ENCODE results near the gene ALDOB. TPM values are rescaled to one million over a fixed set of nuclear protein-coding genes. Genes with fewer than 3 reads are reported as not detected.

Gene ALDOB
- total RNA-seq, 4 donors from 2014 or later, result 5.1 to 8.7 TPM; not detected in 2

DNA sequence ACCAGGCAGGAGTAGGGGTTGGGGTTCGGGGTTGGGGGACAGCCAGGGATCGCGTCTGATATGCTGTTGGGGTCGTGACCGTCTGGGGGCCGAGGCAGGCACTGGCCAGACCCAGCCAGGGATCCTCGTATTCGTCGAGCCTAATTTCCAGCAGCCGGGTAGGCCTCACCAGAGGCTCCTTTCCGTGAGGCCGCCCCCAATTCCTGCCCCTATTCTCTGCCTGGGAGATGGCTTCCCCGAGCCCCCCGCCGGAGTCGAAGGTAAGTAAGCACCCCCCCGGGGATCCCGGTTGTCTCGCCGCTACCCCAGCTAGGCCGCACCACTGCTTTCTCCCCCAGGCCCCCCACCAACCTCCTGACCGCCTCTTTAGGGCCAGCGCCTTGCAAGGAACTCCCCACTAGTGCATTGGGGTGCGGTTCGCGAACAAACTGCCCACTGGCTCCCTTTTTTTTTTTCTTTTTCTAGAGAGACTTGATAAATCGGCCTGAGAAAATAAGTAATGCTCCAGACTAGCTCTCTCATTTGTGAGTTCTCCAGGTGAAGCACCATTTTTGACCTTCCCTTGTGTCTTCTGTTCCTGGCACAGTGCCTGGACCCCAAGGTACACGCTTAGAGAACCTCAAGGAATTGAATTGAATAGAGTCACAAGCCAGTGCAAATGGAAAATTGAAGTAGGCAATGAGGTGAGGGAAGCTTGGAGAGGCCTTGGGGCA, 36.5 kb downstream of the ALDOB start:
- H3K9me3 ChIP-seq, result no peaks in the 10 kb centered on the region
- H3K4me1 ChIP-seq, result peaks cover 37 to 49% of the 10 kb centered on the region in 2 donors
- no peak for TF ChIP-seq POLR2A (IDR thresholded peaks at IDR 0.05)
- TF ChIP-seq, protein P1, sequence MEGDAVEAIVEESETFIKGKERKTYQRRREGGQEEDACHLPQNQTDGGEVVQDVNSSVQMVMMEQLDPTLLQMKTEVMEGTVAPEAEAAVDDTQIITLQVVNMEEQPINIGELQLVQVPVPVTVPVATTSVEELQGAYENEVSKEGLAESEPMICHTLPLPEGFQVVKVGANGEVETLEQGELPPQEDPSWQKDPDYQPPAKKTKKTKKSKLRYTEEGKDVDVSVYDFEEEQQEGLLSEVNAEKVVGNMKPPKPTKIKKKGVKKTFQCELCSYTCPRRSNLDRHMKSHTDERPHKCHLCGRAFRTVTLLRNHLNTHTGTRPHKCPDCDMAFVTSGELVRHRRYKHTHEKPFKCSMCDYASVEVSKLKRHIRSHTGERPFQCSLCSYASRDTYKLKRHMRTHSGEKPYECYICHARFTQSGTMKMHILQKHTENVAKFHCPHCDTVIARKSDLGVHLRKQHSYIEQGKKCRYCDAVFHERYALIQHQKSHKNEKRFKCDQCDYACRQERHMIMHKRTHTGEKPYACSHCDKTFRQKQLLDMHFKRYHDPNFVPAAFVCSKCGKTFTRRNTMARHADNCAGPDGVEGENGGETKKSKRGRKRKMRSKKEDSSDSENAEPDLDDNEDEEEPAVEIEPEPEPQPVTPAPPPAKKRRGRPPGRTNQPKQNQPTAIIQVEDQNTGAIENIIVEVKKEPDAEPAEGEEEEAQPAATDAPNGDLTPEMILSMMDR (IDR thresholded peaks at IDR 0.05 in 4 of 5, conservative IDR thresholded peaks at IDR 0.05 in 1 of 5), result no peak
- H3K27me3 ChIP-seq, result no peaks in the 10 kb centered on the region
- intact Hi-C loops (cut with DNase I; ENCODE audit: low total_unique reads) (loop anchor here (1.0 to 5.0 kb wide), 3 partner anchors 134 to 1582 kb away; partner anchors contain the start of genes MSANTD3 and RNF20), in situ Hi-C loops (cut with MboI; ENCODE audit: low sequenced_read_pairs in 4 of 4) (loop anchor here in 2 of 4 donors (5.0 kb wide), 1 partner anchor 133 kb away; the partner anchor contains the start of gene RNF20 (in 2 of the 2))
- ATAC-seq, result peak; percentile 31 to 43
- H3K27ac ChIP-seq, result peak overlapping the region; percentile 86 to 97 (median 90)
- DNase-seq, result peak; percentile 15 to 29
- H3K36me3 ChIP-seq, result peaks cover 0 to 56% of the 10 kb centered on the region in 2 donors
- H3K4me3 ChIP-seq, result peak overlapping the region; percentile 63 to 85 (median 78)

DNA sequence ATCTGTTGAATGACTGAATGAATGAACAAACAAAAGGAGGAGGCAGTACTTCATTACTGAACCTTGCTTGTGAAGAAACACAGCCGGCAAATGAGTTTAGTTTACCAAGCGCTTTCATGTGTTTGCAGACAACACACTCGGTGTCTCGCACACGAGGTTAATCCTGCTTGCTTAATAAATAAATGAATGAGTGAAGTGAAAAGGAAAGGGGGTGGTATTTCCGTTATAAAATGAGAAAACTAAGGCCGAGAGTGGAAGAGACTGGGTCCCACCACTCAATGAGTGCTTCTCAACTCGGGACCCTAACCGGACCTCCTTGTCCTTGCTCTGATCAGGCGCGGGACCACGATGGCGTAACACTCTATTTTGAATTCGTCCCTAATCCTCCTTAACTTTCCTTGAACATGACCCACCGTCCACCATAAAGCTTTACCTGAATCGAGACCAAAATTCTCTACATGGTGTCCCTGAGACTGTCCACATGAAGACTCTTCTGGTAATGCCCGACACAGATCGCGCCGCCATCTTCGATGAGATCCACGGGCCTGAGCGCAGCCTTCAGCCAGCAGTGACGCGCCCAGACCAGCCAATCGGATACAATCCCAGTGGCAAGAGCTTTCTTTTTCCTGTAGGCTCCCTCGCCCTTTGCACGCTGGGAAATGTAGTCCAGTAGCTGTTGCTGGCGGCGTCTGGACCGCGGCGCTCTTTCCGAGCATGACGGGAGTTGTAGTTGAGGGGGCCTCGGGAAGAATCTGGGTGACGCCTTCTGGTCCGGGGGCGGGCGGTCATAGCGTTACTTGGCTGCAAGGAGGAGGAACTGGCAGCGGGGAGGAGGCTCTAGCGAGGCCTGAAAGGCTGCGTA, 37.3 kb downstream of the ALDOB start, which contains the start of the genes MRPL50 and ZNF189:
MRPL50 (minus strand) TSS at position 551 of the 862 bp plus-strand sequence; CDS start at position 525, 26 bp downstream.
ZNF189 (plus strand) TSS at position 784 of the 862 bp plus-strand sequence. CDS start 306 bp downstream, outside the sequence.
- peak within 1 kb of the TSS; percentile 71 to 85 (median 78) for H3K4me3 ChIP-seq
- H3K36me3 ChIP-seq, result peaks cover 0 to 48% of the 10 kb centered on the region in 2 donors
- ATAC-seq (peak; percentile 97 to 98), DNase-seq (peak; percentile 99)
- in situ Hi-C loops (cut with MboI; ENCODE audit: low sequenced_read_pairs in 4 of 4) (loop anchor here in 2 of 4 donors (5.0 kb wide), 1 partner anchor 134 kb away; the partner anchor contains the start of gene RNF20 (in 2 of the 2)), intact Hi-C loops (cut with DNase I; ENCODE audit: low total_unique reads) (loop anchor here (1.0 to 5.0 kb wide), 3 partner anchors 135 to 1581 kb away; partner anchors contain the start of genes MSANTD3 and RNF20)
- H3K9me3 ChIP-seq, result no peaks in the 10 kb centered on the region
- no peaks in the 10 kb centered on the region for H3K27me3 ChIP-seq
- peak; percentile 66 to 79 for TF ChIP-seq POLR2A (IDR thresholded peaks at IDR 0.05)
- TF ChIP-seq, protein P1 (IDR thresholded peaks at IDR 0.05 in 4 of 5, conservative IDR thresholded peaks at IDR 0.05 in 1 of 5), result no peak
- peak within 1 kb of the TSS; percentile 86 to 97 (median 90) for H3K27ac ChIP-seq
- H3K4me1 ChIP-seq, result peaks cover 37 to 49% of the 10 kb centered on the region in 2 donors

DNA sequence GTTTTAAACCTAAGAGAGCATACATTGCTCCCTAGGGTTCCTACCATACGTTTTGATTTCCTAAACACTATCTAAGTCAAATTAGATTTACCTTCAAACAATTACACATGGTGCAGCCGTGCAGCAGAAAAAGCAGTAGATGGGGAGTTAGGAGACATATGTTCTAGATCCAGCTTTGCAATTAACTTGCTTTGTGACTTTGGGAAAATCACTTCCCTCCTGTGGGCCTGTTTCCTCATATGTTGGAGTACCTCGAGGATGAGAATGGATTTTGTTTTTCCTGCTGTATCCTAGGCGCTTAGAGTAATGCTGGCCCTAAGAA, 37.9 kb downstream of the ALDOB start:
- peaks cover 0 to 42% of the 10 kb centered on the region in 2 donors for H3K36me3 ChIP-seq
- no peaks in the 10 kb centered on the region for H3K9me3 ChIP-seq
- peaks cover 37 to 49% of the 10 kb centered on the region in 2 donors for H3K4me1 ChIP-seq
- intact Hi-C loops (cut with DNase I; ENCODE audit: low total_unique reads), result loop anchor here (1.0 to 5.0 kb wide), 3 partner anchors 136 to 1580 kb away; partner anchors contain the start of genes MSANTD3 and RNF20
- no peak for TF ChIP-seq POLR2A (IDR thresholded peaks at IDR 0.05)
- TF ChIP-seq, protein P1 (IDR thresholded peaks at IDR 0.05 in 4 of 5, conservative IDR thresholded peaks at IDR 0.05 in 1 of 5), result no peak
- peak overlapping the region; percentile 71 to 85 (median 78) for H3K4me3 ChIP-seq
- peak overlapping the region; percentile 86 to 97 (median 90) for H3K27ac ChIP-seq
- in situ Hi-C loops (cut with MboI; ENCODE audit: low sequenced_read_pairs in 4 of 4), result loop anchor here in 2 of 4 donors (5.0 kb wide), 1 partner anchor 135 kb away; the partner anchor contains the start of gene RNF20 (in 2 of the 2)
- DNase-seq (no peak), ATAC-seq (no peak)
- no peaks in the 10 kb centered on the region for H3K27me3 ChIP-seq

DNA sequence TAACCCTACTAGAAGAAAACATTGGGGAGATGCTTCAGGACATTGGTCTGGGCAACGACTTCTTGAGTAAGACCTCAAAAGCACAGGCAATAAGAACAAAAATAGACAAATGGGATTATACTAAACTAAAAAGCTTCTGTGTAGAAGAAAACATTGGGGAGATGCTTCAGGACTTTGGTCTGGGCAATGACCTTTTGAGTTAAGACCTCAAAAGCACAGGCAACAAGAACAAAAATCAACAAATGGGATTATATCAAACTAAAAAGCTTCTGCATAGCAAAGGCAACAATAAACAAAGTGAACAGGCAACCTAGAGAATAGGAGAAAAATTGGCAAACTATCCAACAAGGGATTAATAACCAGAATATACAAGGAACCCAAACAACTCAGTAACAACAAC, 40.9 kb downstream of the ALDOB start:
- TF ChIP-seq, protein P1 (IDR thresholded peaks at IDR 0.05 in 4 of 5, conservative IDR thresholded peaks at IDR 0.05 in 1 of 5), result no peak
- TF ChIP-seq POLR2A (IDR thresholded peaks at IDR 0.05), result no peak
- no peak overlapping the region for H3K27ac ChIP-seq
- in situ Hi-C loops (cut with MboI; ENCODE audit: low sequenced_read_pairs in 4 of 4), result loop anchor here in 2 of 4 donors (5.0 kb wide), 1 partner anchor 138 kb away; the partner anchor contains the start of gene RNF20 (in 2 of the 2)
- ATAC-seq, result no peak
- DNase-seq, result no peak
- no peaks in the 10 kb centered on the region for H3K9me3 ChIP-seq
- H3K4me1 ChIP-seq, result peaks cover 21 to 25% of the 10 kb centered on the region in 2 donors
- H3K4me3 ChIP-seq, result no peak overlapping the region
- no peaks in the 10 kb centered on the region for H3K27me3 ChIP-seq
- H3K36me3 ChIP-seq, result peaks cover 0 to 26% of the 10 kb centered on the region in 2 donors
- intact Hi-C loops (cut with DNase I; ENCODE audit: low total_unique reads), result loop anchor here (5.0 kb wide), 2 partner anchors 967 to 1577 kb away; partner anchors contain the start of gene MSANTD3

Data from gastrocnemius medialis (tissue), 4 donors.